Neural progenitor cell (in vitro differentiated cells): Measurements from ENCODE around the gene ERCC6. TPM values are rescaled to one million over a fixed set of nuclear protein-coding genes. Genes with fewer than 3 reads are reported as not detected.

Source experiments
- DNase-seq: peaks from one replicate; pipeline ENCODE4 v3.0.0-alpha.2; 2016; ENCODE audit warnings: low spot score
- H2AFZ ChIP-seq: fragments of 200-600 bp; sonication (generic); replicated peaks from 2 replicates; pipeline ENCODE4 v1.6.1; 2016; ENCODE audit warnings: antibody characterized with exemption
- H3F3A ChIP-seq: fragments of 200-600 bp; sonication (generic); 2 replicates; pipeline ENCODE4 v1.6.1; 2016; ENCODE audit warnings: antibody characterized with exemption, low read depth
- H3K27ac ChIP-seq: fragments of 200-600 bp; sonication (generic); 2 replicates; pipeline ENCODE4 v1.5.1; 2016; ENCODE audit warnings: mild to moderate bottlenecking
- H3K27me3 ChIP-seq: fragments of 200-600 bp; sonication (generic); 2 replicates; pipeline ENCODE4 v1.6.1; 2016; ENCODE audit warnings: mild to moderate bottlenecking, moderate library complexity
- H3K36me3 ChIP-seq: fragments of 200-600 bp; sonication (generic); 2 replicates; pipeline ENCODE4 v1.5.1; 2016
- H3K4me1 ChIP-seq: fragments of 200-600 bp; sonication (generic); 2 replicates; pipeline ENCODE4 v1.6.1; 2016; ENCODE audit warnings: mixed run types
- H3K4me2 ChIP-seq: fragments of 200-600 bp; sonication (generic); 2 replicates; pipeline ENCODE4 v1.6.1; 2016
- H3K4me3 ChIP-seq: fragments of 200-600 bp; sonication (generic); 2 replicates; pipeline ENCODE4 v1.5.1; 2016
- H3K79me2 ChIP-seq: fragments of 200-600 bp; sonication (generic); 2 replicates; pipeline ENCODE4 v1.6.1; 2016; ENCODE audit warnings: low read depth
- H3K9ac ChIP-seq: fragments of 200-600 bp; sonication (generic); 2 replicates; pipeline ENCODE4 v1.6.1; 2016
- H3K9me3 ChIP-seq: fragments of 200-600 bp; sonication (generic); 2 replicates; pipeline ENCODE4 v1.5.1; 2016; ENCODE audit warnings: low read depth
- H4K20me1 ChIP-seq: fragments of 200-600 bp; sonication (generic); 2 replicates; pipeline ENCODE4 v1.6.1; 2016; ENCODE audit warnings: low read depth
- H3K27ac Mint-ChIP-seq: 3 replicates; pipeline ENCODE4 v1.8.0; 2021; ENCODE audit warnings: mixed read lengths
- H3K27me3 Mint-ChIP-seq: 2 replicates; pipeline ENCODE4 v1.8.0; 2022; ENCODE audit warnings: low read depth, mild to moderate bottlenecking, inconsistent platforms, moderate library complexity, mixed read lengths; ENCODE audit not compliant: insufficient read depth
- H3K36me3 Mint-ChIP-seq: 3 replicates; pipeline ENCODE4 v1.8.0; 2021; ENCODE audit warnings: mixed read lengths
- H3K4me1 Mint-ChIP-seq: 3 replicates; pipeline ENCODE4 v1.8.0; 2021; ENCODE audit warnings: mixed read lengths
- H3K4me3 Mint-ChIP-seq: 3 replicates; pipeline ENCODE4 v1.8.0; 2021; ENCODE audit warnings: mild to moderate bottlenecking, moderate library complexity, mixed read lengths
- H3K9me3 Mint-ChIP-seq: 3 replicates; pipeline ENCODE4 v1.8.0; 2020; ENCODE audit warnings: mixed read lengths
- CTCF ChIP-seq: fragments of 200-600 bp; sonication (generic); IDR thresholded peaks from 2 replicates; pipeline ENCODE4 v1.5.1; 2017; ENCODE audit warnings: antibody characterized with exemption, mild to moderate bottlenecking
- EZH2 ChIP-seq: fragments of 200-600 bp; sonication (generic); IDR thresholded peaks from 2 replicates; pipeline ENCODE4 v1.6.1; 2017; ENCODE audit warnings: antibody characterized with exemption, mild to moderate bottlenecking, moderate library complexity
- EZH2phosphoT487 ChIP-seq: fragments of 200-600 bp; sonication (generic); IDR thresholded peaks from 2 replicates; pipeline ENCODE4 v1.6.1; 2017; ENCODE audit warnings: antibody characterized with exemption
- total RNA-seq: library from RNA; depleted of rRNA; stranded (reverse); fragments of >200 nt; gene quantifications from 2 replicates; pipeline ENCODE4 v1.2.3, GENCODE V29; 2015; ENCODE audit warnings: low replicate concordance

Gene ERCC6
- total RNA-seq, 1 donor from 2014 or later = 10.5 TPM

GRCh38 chr10:49549640-49550346 is 10.9 kb upstream of the ERCC6 start:
- Mint-ChIP-seq H3K9me3 (peaks cover 9% of the 10 kb centered on the region), H3K4me3 (no peak overlapping the region), H3K27me3 (peaks cover 2% of the 10 kb centered on the region), H3K36me3 (no peaks in the 10 kb centered on the region), H3K4me1 (no peaks in the 10 kb centered on the region), H3K27ac (no peak overlapping the region)
- no peaks in the 10 kb centered on the region for H3K79me2 ChIP-seq
- no peak overlapping the region for H3K9ac ChIP-seq
- no peaks in the 10 kb centered on the region for H3K36me3 ChIP-seq
- H2AFZ ChIP-seq = no peak overlapping the region
- H3K4me3 ChIP-seq = no peak overlapping the region
- no peaks in the 10 kb centered on the region for H4K20me1 ChIP-seq
- H3F3A ChIP-seq = no peaks in the 10 kb centered on the region
- H3K27ac ChIP-seq = no peak overlapping the region
- no peak overlapping the region for H3K4me2 ChIP-seq
- no peaks in the 10 kb centered on the region for H3K4me1 ChIP-seq
- DNase-seq = no peak
- no peaks in the 10 kb centered on the region for H3K27me3 ChIP-seq
- peaks cover 5% of the 10 kb centered on the region for H3K9me3 ChIP-seq
- TF ChIP-seq EZH2 (no peak), EZH2phosphoT487 (no peak), CTCF (no peak)

- no peaks in the 10 kb centered on the region for H3F3A ChIP-seq
- no peaks in the 10 kb centered on the region for H3K36me3 ChIP-seq
- no peak overlapping the region for H3K4me3 ChIP-seq
- TF ChIP-seq CTCF (no peak), EZH2phosphoT487 (no peak), EZH2 (no peak)
- H3K36me3 Mint-ChIP-seq = no peaks in the 10 kb centered on the region
- no peak overlapping the region for H3K4me2 ChIP-seq
- H3K9ac ChIP-seq = no peak overlapping the region
- H3K27me3 ChIP-seq = peaks cover 21% of the 10 kb centered on the region
- peaks cover 3% of the 10 kb centered on the region for H3K4me1 ChIP-seq
- no peak overlapping the region for H3K27ac Mint-ChIP-seq
- H4K20me1 ChIP-seq = no peaks in the 10 kb centered on the region
- peaks cover 10% of the 10 kb centered on the region for H3K4me1 Mint-ChIP-seq
- H3K79me2 ChIP-seq = no peaks in the 10 kb centered on the region
- no peak for DNase-seq
- no peak overlapping the region for H2AFZ ChIP-seq
- peaks cover 9% of the 10 kb centered on the region for H3K9me3 ChIP-seq
- no peak overlapping the region for H3K27ac ChIP-seq
- no peak overlapping the region for H3K4me3 Mint-ChIP-seq
- peaks cover 10% of the 10 kb centered on the region for H3K27me3 Mint-ChIP-seq
- peaks cover 10% of the 10 kb centered on the region for H3K9me3 Mint-ChIP-seq
Observed at GRCh38 chr10:49543604-49544003, 4.7 kb upstream of the ERCC6 start.

- Histone ChIP-seq H4K20me1 (no peaks in the 10 kb centered on the region), H3K4me1 (peaks cover 8% of the 10 kb centered on the region), H3K79me2 (peaks cover 7% of the 10 kb centered on the region), H3K27me3 (peaks cover 21% of the 10 kb centered on the region), H3K36me3 (no peaks in the 10 kb centered on the region), H3K4me3 (no peak overlapping the region), H3K4me2 (no peak overlapping the region), H3K9ac (no peak overlapping the region), H3K27ac (no peak overlapping the region), H3K9me3 (peaks cover 9% of the 10 kb centered on the region), H3F3A (no peaks in the 10 kb centered on the region), H2AFZ (no peak overlapping the region)
- no peak overlapping the region for H3K27ac Mint-ChIP-seq
- DNase-seq = no peak
- H3K27me3 Mint-ChIP-seq = peaks cover 13% of the 10 kb centered on the region
- H3K36me3 Mint-ChIP-seq = no peaks in the 10 kb centered on the region
- peaks cover 18% of the 10 kb centered on the region for H3K4me1 Mint-ChIP-seq
- TF ChIP-seq EZH2phosphoT487 (no peak), EZH2 (no peak), CTCF (no peak)
- H3K4me3 Mint-ChIP-seq = no peak overlapping the region
- H3K9me3 Mint-ChIP-seq = peaks cover 10% of the 10 kb centered on the region
Observed at GRCh38 chr10:49542353-49542752, 3.4 kb upstream of the ERCC6 start.
